Prostate gland (tissue), 2 donors: ENCODE results near the gene ANO6. TPM values are rescaled to one million over a fixed set of nuclear protein-coding genes. Genes with fewer than 3 reads are reported as not detected.

ENCODE experiments used
- DNase-seq: peaks from one replicate; pipeline ENCODE4 v3.0.0-alpha.2; 2019; ENCODE audit warnings: low spot score
- H3K27ac ChIP-seq, 2 donors: fragments of 200-600 bp; sonication (generic); 2 replicates each; pipeline ENCODE4 v1.5.1; 2017 to 2019
- H3K27me3 ChIP-seq: fragments of 200-600 bp; sonication (generic); replicated peaks from 2 replicates; pipeline ENCODE4 v1.5.1; 2019; ENCODE audit not compliant: insufficient read depth
- H3K36me3 ChIP-seq, 2 donors: fragments of 200-600 bp; sonication (generic); 1 replicate in 1 of 2; 2 replicates in 1 of 2; pipeline versions ENCODE4 v1.5.1 to v1.8.1; 2017 to 2019
- H3K4me1 ChIP-seq: fragments of 200-600 bp; sonication (generic); replicated peaks from 2 replicates; pipeline ENCODE4 v1.5.1; 2019
- H3K4me3 ChIP-seq, 2 donors: fragments of 200-600 bp; sonication (generic); 2 replicates each; pipeline ENCODE4 v1.5.1; 2017 to 2019
- H3K9me3 ChIP-seq: fragments of 200-600 bp; sonication (generic); 2 replicates; pipeline ENCODE4 v1.5.1; 2017
- POLR2A ChIP-seq: fragments of 450-650 bp; IDR thresholded peaks from one replicate; pipeline ENCODE4 v1.6.1; 2016; ENCODE audit warnings: antibody characterized with exemption, mild to moderate bottlenecking
- POLR2AphosphoS5 ChIP-seq: sonication (generic); formaldehyde crosslinking; IDR thresholded peaks from one replicate; pipeline ENCODE4 v1.6.1; 2017; ENCODE audit warnings: antibody characterized with exemption
- WGBS: methylation state at CpG from one replicate; pipeline ENCODE4 v1.1.5; 2018; 5-methylcytosine and 5-hydroxymethylcytosine counted together
- intact Hi-C: fragments of 100-400 bp; cut with DNase I; formaldehyde crosslinking; loops from one replicate; pipeline ENCODE4 v1.14.2; 2022
- total RNA-seq, 2 donors: library from RNA; depleted of rRNA; stranded (reverse); fragments of >200 nt; gene quantifications; one replicate each; pipeline ENCODE4 v1.1.0, GENCODE V29; 2016
- TF ChIP-seq, protein P1 (sequence below), 4 experiments: fragments of 200-600 bp in 2 of 4; fragments of 450-650 bp in 2 of 4; sonication (generic) in 2 of 4; IDR thresholded peaks; 1 replicate in 3 of 4; 2 replicates in 1 of 4; pipeline ENCODE4 v1.5.1; 2016 to 2019; ENCODE audit warnings: antibody characterized with exemption in 4 of 4, mild to moderate bottlenecking in 2 of 4, moderate library complexity in 2 of 4

ANO6 gene
- total RNA-seq, 2 donors from 2014 or later, result 36.8 to 78.8 TPM

DNA sequence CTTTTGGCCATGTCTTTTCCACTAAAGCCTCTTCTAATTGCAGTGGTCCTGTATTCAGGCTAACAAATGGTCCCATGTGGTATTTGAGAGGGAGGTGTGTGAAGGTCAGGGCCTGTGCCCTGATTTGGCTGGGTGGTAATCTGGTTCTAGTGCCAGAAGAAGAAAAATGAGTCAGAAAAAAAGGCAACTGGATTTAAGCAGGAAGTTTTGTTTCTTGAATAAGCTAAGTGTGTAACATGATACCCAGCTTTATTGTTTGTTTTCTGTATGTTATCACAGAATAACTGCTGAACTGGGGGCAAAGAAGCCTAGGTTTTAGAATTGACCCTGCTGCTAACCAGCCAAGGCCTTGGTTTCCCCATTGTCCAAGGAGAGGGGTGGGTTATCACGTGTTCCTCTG, 134.0 kb downstream of the ANO6 start:
- H3K27me3 ChIP-seq, result no peaks in the 10 kb centered on the region
- H3K9me3 ChIP-seq, result no peaks in the 10 kb centered on the region
- TF ChIP-seq POLR2A (no peak), POLR2AphosphoS5 (no peak)
- no peaks in the 10 kb centered on the region for H3K36me3 ChIP-seq
- H3K4me3 ChIP-seq, result no peak overlapping the region
- whole genome bisulfite sequencing, result 83% methylated on average over 1 of the region's 1 CpG
- intact Hi-C loops, result no loop called here
- no peak for DNase-seq
- H3K4me1 ChIP-seq, result no peaks in the 10 kb centered on the region
- H3K27ac ChIP-seq, result no peak overlapping the region

DNA sequence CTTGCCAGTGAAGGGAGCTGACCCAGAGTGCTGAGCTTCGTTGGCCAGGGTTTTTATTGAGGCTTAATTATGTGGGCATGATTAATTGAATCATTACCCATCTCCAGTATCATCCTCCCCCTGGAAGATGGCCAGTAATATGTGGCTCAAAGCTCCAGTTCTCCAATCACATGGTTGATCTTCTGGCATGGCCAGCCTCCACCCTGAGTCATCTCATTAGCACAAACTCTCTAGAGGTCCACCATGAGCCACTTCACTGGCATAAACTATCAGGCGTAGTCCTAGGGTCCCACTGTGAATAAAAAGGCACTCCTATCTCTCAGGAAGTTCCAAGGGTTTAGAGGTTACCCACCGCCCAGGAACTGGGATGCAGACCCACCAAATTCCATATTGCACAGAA, 135.0 kb downstream of the ANO6 start:
- no peak for TF ChIP-seq POLR2AphosphoS5
- H3K4me3 ChIP-seq, result no peak overlapping the region
- no peaks in the 10 kb centered on the region for H3K36me3 ChIP-seq
- no peaks in the 10 kb centered on the region for H3K9me3 ChIP-seq
- no peak for DNase-seq
- WGBS, result 88% methylated on average over 3 of the region's 3 CpGs
- H3K4me1 ChIP-seq, result no peaks in the 10 kb centered on the region
- H3K27ac ChIP-seq, result no peak overlapping the region
- H3K27me3 ChIP-seq, result no peaks in the 10 kb centered on the region
- intact Hi-C loops, result no loop called here

DNA sequence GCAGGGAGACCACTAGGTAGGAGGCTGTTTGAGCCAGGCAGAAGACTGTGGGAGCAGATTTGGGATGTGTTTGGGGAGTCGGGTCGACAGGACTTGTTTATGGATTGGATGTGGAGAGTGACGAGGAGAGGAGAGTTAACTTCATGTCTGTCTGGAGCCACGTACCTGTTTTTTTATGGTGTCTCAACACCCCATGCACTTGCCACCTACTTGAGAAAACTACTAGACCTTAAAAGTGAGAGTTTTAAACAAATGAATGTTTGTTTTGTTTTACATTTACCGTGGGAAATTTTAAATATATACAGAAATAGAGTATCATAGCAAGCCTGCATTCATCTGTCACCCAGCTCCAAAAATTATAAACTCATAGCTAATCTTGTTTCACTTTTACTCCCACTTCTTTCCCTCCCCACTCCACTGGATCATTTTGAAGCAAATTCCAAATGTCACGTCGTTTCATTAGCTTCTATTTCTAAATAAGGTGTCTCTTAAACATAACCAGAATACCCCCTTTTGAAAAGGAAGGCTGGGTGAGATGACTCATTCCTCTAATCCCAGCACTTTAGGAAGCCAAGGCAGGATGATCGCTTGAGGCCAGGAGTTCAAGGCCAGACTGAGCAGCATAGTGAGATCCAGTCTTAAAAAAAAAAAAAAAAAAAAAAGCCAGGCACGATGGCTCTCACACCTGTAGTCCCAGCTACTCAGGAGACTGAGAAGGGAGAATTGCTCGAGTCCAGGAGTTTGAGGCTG, 136.2 kb downstream of the ANO6 start:
- no peak overlapping the region for H3K4me3 ChIP-seq
- intact Hi-C loops, result no loop called here
- H3K36me3 ChIP-seq, result no peaks in the 10 kb centered on the region
- H3K27me3 ChIP-seq, result no peaks in the 10 kb centered on the region
- no peaks in the 10 kb centered on the region for H3K4me1 ChIP-seq
- H3K9me3 ChIP-seq, result no peaks in the 10 kb centered on the region
- TF ChIP-seq POLR2AphosphoS5 (no peak), POLR2A (no peak)
- TF ChIP-seq, protein P1, sequence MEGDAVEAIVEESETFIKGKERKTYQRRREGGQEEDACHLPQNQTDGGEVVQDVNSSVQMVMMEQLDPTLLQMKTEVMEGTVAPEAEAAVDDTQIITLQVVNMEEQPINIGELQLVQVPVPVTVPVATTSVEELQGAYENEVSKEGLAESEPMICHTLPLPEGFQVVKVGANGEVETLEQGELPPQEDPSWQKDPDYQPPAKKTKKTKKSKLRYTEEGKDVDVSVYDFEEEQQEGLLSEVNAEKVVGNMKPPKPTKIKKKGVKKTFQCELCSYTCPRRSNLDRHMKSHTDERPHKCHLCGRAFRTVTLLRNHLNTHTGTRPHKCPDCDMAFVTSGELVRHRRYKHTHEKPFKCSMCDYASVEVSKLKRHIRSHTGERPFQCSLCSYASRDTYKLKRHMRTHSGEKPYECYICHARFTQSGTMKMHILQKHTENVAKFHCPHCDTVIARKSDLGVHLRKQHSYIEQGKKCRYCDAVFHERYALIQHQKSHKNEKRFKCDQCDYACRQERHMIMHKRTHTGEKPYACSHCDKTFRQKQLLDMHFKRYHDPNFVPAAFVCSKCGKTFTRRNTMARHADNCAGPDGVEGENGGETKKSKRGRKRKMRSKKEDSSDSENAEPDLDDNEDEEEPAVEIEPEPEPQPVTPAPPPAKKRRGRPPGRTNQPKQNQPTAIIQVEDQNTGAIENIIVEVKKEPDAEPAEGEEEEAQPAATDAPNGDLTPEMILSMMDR (IDR thresholded peaks at IDR 0.05), result no peak
- no peak for DNase-seq
- WGBS, result 65% methylated on average over 10 of the region's 10 CpGs
- no peak overlapping the region for H3K27ac ChIP-seq

DNA sequence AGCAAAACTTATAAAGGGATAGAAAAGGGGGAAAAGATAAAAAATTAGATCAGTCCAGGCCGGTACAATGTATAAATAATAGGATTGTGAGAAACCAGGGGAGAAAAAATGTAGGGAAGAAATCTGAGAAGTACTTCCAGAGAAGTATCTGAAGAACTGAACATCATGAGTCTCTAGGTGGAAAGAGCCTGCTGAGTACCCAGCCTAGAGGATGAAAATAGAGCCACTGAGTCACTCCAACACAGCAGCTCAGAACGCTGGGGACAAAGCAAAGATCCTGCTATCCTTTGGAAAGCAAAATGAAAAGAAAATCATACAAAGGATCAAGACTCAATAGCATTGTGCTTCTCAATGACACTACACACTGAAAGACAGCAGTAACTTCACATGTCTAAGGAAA, 138.0 kb downstream of the ANO6 start:
- no peak overlapping the region for H3K27ac ChIP-seq
- no peaks in the 10 kb centered on the region for H3K4me1 ChIP-seq
- TF ChIP-seq, protein P1 (IDR thresholded peaks at IDR 0.05), result no peak
- no peak for TF ChIP-seq POLR2A
- TF ChIP-seq POLR2AphosphoS5, result no peak
- H3K36me3 ChIP-seq, result no peaks in the 10 kb centered on the region
- no peaks in the 10 kb centered on the region for H3K9me3 ChIP-seq
- intact Hi-C loops, result no loop called here
- whole genome bisulfite sequencing, result 91% methylated on average over 2 of the region's 2 CpGs
- no peak for DNase-seq
- no peak overlapping the region for H3K4me3 ChIP-seq
- H3K27me3 ChIP-seq, result no peaks in the 10 kb centered on the region

DNA sequence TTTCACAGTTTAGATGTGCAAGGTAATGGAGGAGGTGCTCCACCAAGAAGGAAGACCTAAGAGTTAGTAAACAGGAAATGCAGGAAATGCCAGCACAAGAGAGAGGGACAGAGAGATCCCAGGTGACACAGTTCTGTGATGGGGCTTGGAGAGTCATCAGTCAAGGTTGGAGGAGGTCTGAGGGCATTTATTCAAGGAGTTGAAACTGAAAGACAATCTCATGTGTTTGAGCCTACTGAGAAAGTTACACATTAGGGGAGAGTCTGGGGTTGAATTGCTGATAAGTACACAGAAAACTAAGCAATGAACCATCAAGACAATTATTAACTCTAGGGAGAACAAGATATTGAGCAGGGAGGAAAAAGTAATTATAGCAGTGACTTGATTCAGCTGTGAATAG, 138.5 kb downstream of the ANO6 start:
- Histone ChIP-seq H3K9me3 (no peaks in the 10 kb centered on the region), H3K4me3 (no peak overlapping the region), H3K27ac (no peak overlapping the region), H3K4me1 (no peaks in the 10 kb centered on the region), H3K27me3 (no peaks in the 10 kb centered on the region), H3K36me3 (no peaks in the 10 kb centered on the region)
- DNase-seq, result no peak
- TF ChIP-seq POLR2A (no peak), POLR2AphosphoS5 (no peak)
- TF ChIP-seq, protein P1 (IDR thresholded peaks at IDR 0.05), result no peak
- intact Hi-C loops, result no loop called here

DNA sequence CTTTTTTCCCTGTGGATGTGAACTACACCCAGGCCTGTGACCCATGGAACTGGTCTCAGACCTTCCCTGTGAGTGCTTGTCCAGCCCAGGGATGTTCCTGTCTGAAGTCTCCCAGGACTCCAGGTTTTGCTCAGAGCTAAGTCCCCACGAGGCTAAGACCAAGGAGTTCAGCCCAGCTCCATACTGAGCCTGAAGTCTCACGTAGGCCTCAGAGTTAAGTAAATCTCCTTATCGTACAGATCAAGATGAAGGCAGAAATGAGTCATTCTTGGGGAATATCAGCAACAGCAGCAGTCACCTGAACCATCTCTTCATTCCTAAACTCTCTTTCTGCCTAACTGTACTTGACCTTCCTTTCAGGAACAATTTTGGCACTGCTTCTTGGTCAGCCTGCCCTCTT, 139.8 kb downstream of the ANO6 start:
- H3K4me3 ChIP-seq, result no peak overlapping the region
- H3K36me3 ChIP-seq, result no peaks in the 10 kb centered on the region
- no peak for DNase-seq
- intact Hi-C loops, result loop anchor here (5.0 kb wide), 1 partner anchor 48 kb away; no protein-coding TSS in a partner anchor
- H3K4me1 ChIP-seq, result no peaks in the 10 kb centered on the region
- 58% methylated on average over 3 of the region's 3 CpGs for WGBS
- TF ChIP-seq, protein P1 (IDR thresholded peaks at IDR 0.05), result no peak
- TF ChIP-seq POLR2A, result no peak
- TF ChIP-seq POLR2AphosphoS5, result no peak
- no peak overlapping the region for H3K27ac ChIP-seq
- H3K27me3 ChIP-seq, result no peaks in the 10 kb centered on the region
- no peaks in the 10 kb centered on the region for H3K9me3 ChIP-seq
